IPS-15b (cell line): ENCODE measurements around the gene SLC25A14.
"Not testable (repeated sequence)": the region's sequence is repeated elsewhere in the genome, so short reads cannot be mapped to it uniquely, and the experiment has no call there.

Source experiments
- H3K27me3 ChIP-seq: one replicate; pipeline ENCODE4 v1.6.1; 2013; ENCODE audit warnings: low read length; ENCODE audit not compliant: control insufficient read depth, insufficient read depth
- H3K36me3 ChIP-seq: one replicate; pipeline ENCODE4 v1.6.1; 2013; ENCODE audit warnings: low read length; ENCODE audit not compliant: control insufficient read depth, insufficient read depth
- H3K4me1 ChIP-seq: one replicate; pipeline ENCODE4 v1.6.1; 2013; ENCODE audit warnings: mild to moderate bottlenecking, low read length; ENCODE audit not compliant: control insufficient read depth, insufficient read depth
- H3K4me3 ChIP-seq: one replicate; pipeline ENCODE4 v1.5.1; 2013; ENCODE audit warnings: low read depth, low read length
- H3K9ac ChIP-seq: one replicate; pipeline ENCODE4 v1.6.1; 2013; ENCODE audit warnings: low read depth, mild to moderate bottlenecking, low read length
- H3K9me3 ChIP-seq: one replicate; pipeline ENCODE4 v1.6.1; 2013; ENCODE audit warnings: mild to moderate bottlenecking, low read length; ENCODE audit not compliant: control insufficient read depth, insufficient read depth

The SLC25A14 gene, protein sequence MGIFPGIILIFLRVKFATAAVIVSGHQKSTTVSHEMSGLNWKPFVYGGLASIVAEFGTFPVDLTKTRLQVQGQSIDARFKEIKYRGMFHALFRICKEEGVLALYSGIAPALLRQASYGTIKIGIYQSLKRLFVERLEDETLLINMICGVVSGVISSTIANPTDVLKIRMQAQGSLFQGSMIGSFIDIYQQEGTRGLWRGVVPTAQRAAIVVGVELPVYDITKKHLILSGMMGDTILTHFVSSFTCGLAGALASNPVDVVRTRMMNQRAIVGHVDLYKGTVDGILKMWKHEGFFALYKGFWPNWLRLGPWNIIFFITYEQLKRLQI

DNA sequence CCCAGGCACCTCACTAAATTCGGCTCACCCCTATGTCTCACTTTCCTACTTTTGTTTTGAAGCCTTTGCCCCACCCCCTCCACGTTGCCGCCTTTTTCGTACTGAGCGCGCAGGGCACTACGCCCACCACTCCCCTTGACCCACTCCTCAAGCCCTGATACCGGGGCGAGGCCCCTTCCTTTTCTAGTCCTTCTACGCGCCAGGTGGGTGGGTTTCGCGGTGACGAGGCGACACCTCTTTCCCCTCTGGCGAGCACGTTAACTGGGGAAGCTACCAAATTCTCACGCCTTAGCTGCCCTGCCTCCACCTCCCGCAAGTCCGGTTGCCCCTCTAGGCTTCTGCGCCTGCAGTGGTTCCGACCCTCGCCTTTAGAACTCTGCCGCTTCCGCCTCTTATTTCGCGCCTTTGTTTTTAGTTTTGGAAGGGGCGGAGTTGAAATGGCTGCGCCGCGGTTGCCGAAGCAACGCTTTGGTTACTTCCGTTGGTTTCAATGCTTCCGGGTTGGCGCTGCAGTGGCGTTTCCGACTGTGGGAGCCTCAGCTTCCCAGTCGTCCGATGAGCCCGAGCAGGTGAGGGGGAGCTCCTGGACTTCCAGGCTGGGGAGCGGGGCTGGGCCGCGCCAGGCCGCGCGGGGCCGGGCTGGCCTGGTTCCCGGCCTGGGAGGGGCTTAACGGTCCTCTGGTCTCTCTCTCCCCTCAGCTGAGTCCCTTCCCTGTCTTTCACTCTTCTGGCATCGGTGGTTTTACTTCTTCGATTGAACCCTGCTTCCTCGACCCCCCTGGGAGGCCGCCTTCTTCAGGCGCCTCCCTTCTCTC, at the start of gene SLC25A14:
Gene SLC25A14, plus strand, starts transcription at position 512 of the 815 bp plus-strand sequence. CDS start 360 bp downstream, outside the sequence.
- H3K9me3 ChIP-seq, result no peaks in the 10 kb centered on the region
- H3K9ac ChIP-seq, result peak within 1 kb of the TSS; percentile 48

DNA sequence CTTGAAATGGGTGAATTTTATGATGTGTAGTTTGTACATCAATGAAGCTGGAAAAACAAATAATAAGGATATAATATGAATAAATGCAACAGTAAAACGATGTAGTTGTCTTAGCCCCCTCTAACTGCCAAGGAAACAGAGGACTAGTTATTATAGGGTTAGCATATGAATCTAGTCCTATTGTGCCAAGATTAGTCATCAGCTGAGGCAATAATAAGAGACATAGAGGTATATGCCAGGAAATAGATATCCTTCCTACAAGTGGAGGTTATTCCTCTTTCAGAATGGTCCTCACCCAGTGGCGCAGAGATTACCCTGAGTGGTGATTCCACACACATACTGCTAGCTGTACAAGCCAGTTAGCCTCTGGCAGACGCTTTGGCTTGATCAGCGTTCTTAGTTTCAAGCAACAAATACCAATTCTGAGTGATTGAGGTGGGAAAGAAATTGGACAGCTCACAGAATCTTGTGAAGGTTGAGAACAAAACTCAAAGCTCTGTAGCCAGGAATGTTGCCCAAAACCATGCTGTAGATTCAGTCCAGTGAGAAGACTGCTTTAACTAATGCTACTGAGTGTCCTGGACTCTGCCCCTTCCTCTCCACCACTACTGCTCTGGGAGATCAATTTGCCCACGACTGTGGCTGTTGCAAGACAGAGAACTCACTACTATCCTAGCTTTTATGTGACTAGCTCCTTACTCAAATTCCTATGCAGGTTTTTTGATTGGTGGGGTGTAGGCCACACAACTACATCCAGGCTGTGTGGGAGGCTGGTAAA, 44.0 kb upstream of the SLC25A14 start:
- Histone ChIP-seq H3K4me1 (no peaks in the 10 kb centered on the region), H3K27me3 (no peaks in the 10 kb centered on the region), H3K36me3 (no peaks in the 10 kb centered on the region), H3K9me3 (no peaks in the 10 kb centered on the region), H3K4me3 (no peak overlapping the region), H3K9ac (no peak overlapping the region)

More for the DNA sequence above, at the start of gene SLC25A14:
- H3K36me3 ChIP-seq, result no peaks in the 10 kb centered on the region
- no peaks in the 10 kb centered on the region for H3K27me3 ChIP-seq
- H3K4me1 ChIP-seq, result peaks cover 5% of the 10 kb centered on the region
- peak within 1 kb of the TSS; percentile 73 for H3K4me3 ChIP-seq

DNA sequence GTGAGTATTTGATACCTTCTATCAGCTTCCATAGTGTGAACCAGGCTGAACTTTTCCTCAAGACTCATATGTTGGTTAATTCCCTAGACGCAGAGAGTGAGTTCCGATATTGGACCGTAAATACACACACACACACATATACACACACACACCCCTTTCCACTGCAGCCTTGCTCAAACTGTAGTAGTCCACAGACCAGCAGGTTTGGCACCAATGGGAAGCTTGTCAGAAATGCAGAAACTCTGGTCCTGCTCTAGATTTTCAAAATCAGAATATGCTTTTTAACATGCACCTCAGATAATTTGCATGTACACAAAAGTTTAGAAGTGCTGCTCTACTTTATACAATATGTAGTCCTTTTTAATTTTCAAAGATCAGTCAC, 43.4 kb upstream of the SLC25A14 start:
- no peaks in the 10 kb centered on the region for H3K9me3 ChIP-seq
- no peak overlapping the region for H3K4me3 ChIP-seq
- no peaks in the 10 kb centered on the region for H3K27me3 ChIP-seq
- no peaks in the 10 kb centered on the region for H3K36me3 ChIP-seq
- no peak overlapping the region for H3K9ac ChIP-seq
- H3K4me1 ChIP-seq, result no peaks in the 10 kb centered on the region

DNA sequence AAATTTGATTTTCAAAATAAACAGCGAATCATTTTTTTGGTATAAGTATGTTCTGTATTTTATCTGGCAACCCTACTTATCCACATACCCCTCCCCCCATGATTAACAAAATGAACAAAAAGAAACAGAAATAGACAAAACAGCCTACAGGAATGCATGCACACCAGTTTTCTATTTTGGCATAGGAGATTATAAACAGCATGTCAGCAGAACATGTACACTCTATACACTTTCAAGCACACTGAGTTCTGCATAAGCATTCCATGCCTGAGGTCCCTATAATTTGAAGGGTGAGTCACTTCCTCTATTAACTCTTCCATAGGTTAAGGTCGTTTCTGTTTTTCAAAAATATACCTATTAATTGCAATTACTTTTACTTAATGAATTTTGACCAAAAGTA, 43.0 kb upstream of the SLC25A14 start:
- Histone ChIP-seq H3K27me3 (no peaks in the 10 kb centered on the region), H3K9me3 (no peaks in the 10 kb centered on the region), H3K4me3 (no peak overlapping the region), H3K36me3 (no peaks in the 10 kb centered on the region), H3K9ac (no peak overlapping the region), H3K4me1 (no peaks in the 10 kb centered on the region)

DNA sequence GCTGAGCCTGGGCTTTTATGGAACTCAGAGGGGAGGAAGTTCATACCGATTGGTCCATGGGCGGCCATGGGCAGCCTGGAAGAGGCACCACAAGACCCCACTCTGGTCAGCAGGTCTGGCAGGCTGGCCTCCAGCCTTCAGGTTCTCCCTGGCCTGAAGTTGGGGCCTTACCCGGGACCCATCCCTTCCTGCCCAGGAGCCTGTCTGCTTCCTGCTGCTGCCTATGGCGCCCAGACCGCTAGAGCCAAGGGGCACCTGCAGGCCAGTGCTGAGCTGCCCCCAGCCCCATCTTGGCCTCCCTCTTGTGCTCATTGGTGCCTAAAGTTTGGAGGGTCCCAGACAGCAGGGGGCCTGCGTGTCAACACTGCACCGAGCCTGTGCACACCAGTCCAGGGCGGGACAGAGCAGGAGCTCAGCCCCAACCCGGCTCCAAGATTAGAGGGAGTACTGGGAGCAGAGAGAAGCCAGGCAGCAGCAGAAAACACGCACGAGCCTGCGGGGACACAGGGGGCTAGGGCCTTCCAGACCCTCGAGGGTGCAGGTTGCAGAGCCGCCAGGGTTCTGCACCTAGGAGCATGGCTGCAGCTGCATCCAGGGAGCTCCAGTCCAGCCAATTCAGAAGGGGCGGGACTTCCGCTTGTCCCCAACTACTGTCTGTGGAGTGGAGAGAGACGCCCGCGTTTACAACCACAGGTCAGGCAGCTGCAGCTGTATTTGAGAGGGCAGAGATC, 40.3 kb upstream of the SLC25A14 start:
- Histone ChIP-seq H3K9me3 (no peaks in the 10 kb centered on the region), H3K4me1 (no peaks in the 10 kb centered on the region), H3K9ac (no peak overlapping the region), H3K36me3 (no peaks in the 10 kb centered on the region), H3K4me3 (peak overlapping the region; percentile 41), H3K27me3 (no peaks in the 10 kb centered on the region)

DNA sequence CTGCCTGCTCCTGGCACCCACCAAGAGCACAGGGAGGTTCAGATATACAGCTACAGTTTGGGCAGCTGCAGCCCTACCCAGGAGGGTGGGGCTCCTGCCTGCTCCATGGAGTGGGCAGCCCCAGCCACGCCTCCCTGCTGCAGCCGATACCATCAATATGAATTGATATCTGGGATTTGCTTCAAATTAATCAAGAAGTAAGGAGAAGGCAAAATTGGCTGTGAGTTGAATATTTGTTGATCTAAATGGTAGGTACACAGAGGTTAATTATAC, 39.8 kb upstream of the SLC25A14 start:
- H3K4me3 ChIP-seq, result peak overlapping the region; percentile 41
- H3K9me3 ChIP-seq, result no peaks in the 10 kb centered on the region
- H3K27me3 ChIP-seq, result no peaks in the 10 kb centered on the region
- H3K9ac ChIP-seq, result no peak overlapping the region
- H3K4me1 ChIP-seq, result no peaks in the 10 kb centered on the region
- H3K36me3 ChIP-seq, result no peaks in the 10 kb centered on the region

DNA sequence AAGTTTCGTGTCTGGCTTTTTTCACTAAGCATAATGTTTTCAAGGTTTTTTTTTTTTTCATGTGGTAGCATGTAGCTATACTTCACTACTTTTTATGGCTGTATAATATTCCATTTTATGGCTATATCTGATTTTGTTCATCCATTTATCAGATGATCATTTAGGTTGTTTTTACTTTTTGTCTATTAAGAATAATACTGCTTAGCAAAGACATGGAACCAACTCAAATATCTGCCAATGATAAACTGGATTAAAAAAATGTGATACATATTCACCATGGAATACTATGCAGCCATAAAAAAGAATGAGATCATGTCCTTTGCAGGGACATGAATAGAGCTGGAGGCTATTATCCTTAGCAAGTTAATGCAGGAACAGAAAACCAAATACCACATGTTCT, 38.3 kb upstream of the SLC25A14 start:
- Histone ChIP-seq H3K4me1 (no peaks in the 10 kb centered on the region), H3K9ac (no peak overlapping the region), H3K27me3 (no peaks in the 10 kb centered on the region), H3K4me3 (no peak overlapping the region), H3K36me3 (no peaks in the 10 kb centered on the region), H3K9me3 (no peaks in the 10 kb centered on the region)

DNA sequence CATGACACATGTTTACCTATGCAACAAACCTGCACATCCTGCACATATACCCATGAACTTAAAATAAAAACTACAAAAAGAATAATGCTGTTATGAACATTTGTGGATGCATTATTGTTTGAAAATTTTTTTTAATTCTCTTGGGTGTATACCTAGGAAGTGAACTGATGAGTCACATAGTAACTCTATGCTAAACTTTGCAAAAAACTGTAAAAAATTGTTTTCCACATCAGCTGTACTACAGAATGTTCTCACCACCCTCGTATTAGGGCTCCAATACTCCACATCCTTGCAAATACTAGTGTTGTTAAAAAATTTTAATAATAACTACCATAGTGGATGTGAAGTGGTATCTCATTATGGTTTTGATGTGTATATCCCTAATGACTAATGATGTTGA, 37.7 kb upstream of the SLC25A14 start:
- H3K27me3 ChIP-seq, result no peaks in the 10 kb centered on the region
- no peaks in the 10 kb centered on the region for H3K4me1 ChIP-seq
- H3K4me3 ChIP-seq, result no peak overlapping the region
- no peaks in the 10 kb centered on the region for H3K36me3 ChIP-seq
- no peak overlapping the region for H3K9ac ChIP-seq
- H3K9me3 ChIP-seq, result no peaks in the 10 kb centered on the region

DNA sequence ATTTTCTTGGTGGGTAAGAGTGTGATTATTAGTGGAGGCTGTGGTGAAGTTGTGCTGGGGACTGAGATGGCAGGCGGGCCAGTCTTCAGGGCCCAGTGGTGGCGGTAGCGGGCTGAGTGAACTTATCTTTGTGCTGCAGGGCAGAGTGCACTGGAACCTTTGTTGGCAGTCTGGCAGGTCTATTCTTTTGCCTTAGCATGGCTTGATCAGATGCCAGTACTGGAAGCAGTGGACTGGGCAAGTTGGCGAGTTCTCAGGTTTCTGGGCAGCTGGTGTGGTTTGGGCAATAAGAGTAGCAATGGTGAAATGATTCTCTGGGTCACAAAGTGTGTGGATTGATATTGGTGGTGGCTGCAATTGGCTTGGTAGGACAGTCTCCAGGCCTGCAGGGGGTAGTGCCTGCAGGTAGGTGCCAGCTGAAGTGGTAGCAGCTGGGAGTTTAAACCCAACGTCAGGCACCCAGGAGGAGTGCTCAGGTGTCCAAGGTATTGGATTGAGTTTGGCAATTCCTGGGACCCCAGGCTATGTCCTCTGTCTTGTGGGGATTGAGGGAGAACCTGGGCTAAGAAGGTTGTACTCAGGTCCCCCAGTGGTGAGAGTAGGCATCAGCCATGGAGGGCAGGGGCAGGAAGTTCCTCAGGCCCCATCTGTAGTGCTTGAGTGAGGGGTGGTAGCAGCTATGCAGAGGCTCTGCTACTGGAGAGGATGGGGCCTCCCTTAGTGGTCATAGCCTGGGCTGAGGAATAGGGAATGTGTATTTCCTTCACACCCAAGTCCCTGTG, 34.9 kb upstream of the SLC25A14 start:
- Histone ChIP-seq H3K4me3 (no peak overlapping the region), H3K9ac (no peak overlapping the region), H3K4me1 (no peaks in the 10 kb centered on the region), H3K9me3 (no peaks in the 10 kb centered on the region), H3K36me3 (no peaks in the 10 kb centered on the region), H3K27me3 (no peaks in the 10 kb centered on the region)

DNA sequence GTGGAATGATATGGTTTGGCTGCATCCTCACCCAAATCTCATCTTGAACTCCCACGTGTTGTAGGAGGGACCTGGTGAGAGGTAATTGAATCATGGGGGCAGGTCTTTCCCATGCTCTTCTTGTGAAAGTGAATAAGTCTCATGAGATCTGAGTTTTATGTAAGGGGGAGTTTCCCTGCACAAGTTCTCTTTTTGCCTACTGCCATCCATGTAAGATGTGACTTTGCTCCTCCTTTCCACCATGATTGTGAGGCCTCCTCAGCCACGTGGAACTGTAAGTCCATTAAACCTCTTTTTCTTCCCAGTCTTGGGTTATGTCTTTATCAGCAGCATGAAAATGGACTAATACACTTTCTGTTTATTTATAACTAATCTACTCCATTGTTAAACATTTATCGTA, 19.8 kb upstream of the SLC25A14 start:
- not testable (repeated sequence) for H3K4me3 ChIP-seq, H3K36me3 ChIP-seq, H3K4me1 ChIP-seq, H3K9me3 ChIP-seq, H3K9ac ChIP-seq, H3K27me3 ChIP-seq

DNA sequence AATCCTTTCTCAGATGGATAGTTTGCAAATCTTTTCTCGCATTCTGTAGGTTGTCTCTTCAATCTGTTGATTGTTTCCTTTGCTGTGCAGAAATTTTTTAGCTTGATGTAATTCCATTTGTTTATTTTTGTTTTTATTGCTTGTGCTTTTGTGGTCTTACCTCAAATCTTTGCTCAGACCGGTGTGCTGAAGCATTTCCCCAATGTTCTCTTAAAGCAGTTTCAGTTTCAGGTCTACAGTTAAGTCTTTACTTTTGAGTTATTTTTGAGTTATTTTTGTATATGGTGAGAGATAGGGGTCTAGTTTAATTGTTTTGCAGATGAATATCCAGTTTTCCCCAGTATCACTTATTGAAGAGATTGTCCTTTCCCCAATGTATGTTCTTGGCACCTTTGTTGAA, 18.2 kb upstream of the SLC25A14 start:
- H3K36me3 ChIP-seq, result no peaks in the 10 kb centered on the region
- H3K4me1 ChIP-seq, result no peaks in the 10 kb centered on the region

More for the DNA sequence above, 18.2 kb upstream of the SLC25A14 start:
- H3K9ac ChIP-seq, result no peak overlapping the region
- no peak overlapping the region for H3K4me3 ChIP-seq
- no peaks in the 10 kb centered on the region for H3K9me3 ChIP-seq
- no peaks in the 10 kb centered on the region for H3K27me3 ChIP-seq
